ENCODE results near the gene PCSK7. TPM values are rescaled to one million over a fixed set of nuclear protein-coding genes. Genes with fewer than 3 reads are reported as not detected.
A peak's percentile ranks its signal among the peaks of the same experiment; 100 is the strongest.

PCSK7 gene
- total RNA-seq, 2 donors from 2014 or later, result 41.4 to 90.2 TPM

DNA sequence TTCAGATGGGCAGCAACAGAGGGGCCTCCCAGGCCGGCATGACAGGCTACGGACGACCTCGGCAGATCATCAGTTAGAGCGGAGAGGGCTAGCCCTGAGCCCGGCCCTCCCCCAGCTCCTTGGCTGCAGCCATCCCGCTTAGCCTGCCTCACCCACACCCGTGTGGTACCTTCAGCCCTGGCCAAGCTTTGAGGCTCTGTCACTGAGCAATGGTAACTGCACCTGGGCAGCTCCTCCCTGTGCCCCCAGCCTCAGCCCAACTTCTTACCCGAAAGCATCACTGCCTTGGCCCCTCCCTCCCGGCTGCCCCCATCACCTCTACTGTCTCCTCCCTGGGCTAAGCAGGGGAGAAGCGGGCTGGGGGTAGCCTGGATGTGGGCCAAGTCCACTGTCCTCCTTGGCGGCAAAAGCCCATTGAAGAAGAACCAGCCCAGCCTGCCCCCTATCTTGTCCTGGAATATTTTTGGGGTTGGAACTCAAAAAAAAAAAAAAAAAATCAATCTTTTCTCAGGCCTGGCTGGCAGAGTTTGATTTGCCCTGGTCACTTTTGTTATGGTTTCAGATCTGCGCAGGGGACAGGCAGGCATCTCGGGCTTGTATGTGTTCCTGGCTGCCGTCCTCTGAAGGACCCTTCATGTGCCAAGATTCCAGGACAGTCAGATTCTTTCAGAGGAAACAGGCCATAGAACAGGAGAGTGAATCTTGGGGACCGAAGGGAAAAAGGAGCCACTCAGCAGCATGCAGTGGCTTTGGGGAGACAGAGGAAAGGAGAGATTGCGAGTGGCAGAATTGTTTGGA, 27.4 kb downstream of the PCSK7 start:
- ATAC-seq (ENCODE audit: insufficient number of reproducible peaks, low FRiP score, low read depth) (no peak), DNase-seq (ENCODE audit: low spot score) (no peak)
- H3K9me3 ChIP-seq, result no peaks in the 10 kb centered on the region
- peaks cover 50% of the 10 kb centered on the region for H3K36me3 ChIP-seq
- peak overlapping the region; percentile 99 for H3K27ac ChIP-seq
- TF ChIP-seq, protein P1, sequence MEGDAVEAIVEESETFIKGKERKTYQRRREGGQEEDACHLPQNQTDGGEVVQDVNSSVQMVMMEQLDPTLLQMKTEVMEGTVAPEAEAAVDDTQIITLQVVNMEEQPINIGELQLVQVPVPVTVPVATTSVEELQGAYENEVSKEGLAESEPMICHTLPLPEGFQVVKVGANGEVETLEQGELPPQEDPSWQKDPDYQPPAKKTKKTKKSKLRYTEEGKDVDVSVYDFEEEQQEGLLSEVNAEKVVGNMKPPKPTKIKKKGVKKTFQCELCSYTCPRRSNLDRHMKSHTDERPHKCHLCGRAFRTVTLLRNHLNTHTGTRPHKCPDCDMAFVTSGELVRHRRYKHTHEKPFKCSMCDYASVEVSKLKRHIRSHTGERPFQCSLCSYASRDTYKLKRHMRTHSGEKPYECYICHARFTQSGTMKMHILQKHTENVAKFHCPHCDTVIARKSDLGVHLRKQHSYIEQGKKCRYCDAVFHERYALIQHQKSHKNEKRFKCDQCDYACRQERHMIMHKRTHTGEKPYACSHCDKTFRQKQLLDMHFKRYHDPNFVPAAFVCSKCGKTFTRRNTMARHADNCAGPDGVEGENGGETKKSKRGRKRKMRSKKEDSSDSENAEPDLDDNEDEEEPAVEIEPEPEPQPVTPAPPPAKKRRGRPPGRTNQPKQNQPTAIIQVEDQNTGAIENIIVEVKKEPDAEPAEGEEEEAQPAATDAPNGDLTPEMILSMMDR (IDR thresholded peaks at IDR 0.05), result no peak
- peaks cover 5 to 34% of the 10 kb centered on the region in 2 donors for H3K4me1 ChIP-seq (ENCODE audit: control insufficient read depth in 1 of 2, low read depth in 2 of 2)
- H3K4me3 ChIP-seq, result peak overlapping the region; percentile 81
- no peaks in the 10 kb centered on the region for H3K27me3 ChIP-seq (replicated peaks; ENCODE audit: insufficient read depth)

DNA sequence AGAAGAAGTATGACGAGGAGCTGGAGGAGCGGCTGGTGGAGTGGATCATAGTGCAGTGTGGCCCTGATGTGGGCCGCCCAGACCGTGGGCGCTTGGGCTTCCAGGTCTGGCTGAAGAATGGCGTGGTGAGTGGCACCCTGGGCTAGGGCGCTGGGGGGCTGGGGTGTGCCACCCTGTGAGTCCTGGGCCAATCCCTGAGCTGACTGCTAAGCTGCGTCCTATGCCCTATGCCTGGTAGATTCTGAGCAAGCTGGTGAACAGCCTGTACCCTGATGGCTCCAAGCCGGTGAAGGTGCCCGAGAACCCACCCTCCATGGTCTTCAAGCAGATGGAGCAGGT, 28.8 kb downstream of the PCSK7 start:
- no peak for ATAC-seq (ENCODE audit: insufficient number of reproducible peaks, low FRiP score, low read depth)
- Histone ChIP-seq H3K4me3 (peak overlapping the region; percentile 81), H3K27ac (peak overlapping the region; percentile 99), H3K9me3 (no peaks in the 10 kb centered on the region), H3K4me1 (ENCODE audit: control insufficient read depth in 1 of 2, low read depth in 2 of 2) (peaks cover 5 to 40% of the 10 kb centered on the region in 2 donors), H3K27me3 (replicated peaks; ENCODE audit: insufficient read depth) (no peaks in the 10 kb centered on the region), H3K36me3 (peaks cover 50% of the 10 kb centered on the region)
- no peak for DNase-seq (ENCODE audit: low spot score)
- TF ChIP-seq, protein P1 (IDR thresholded peaks at IDR 0.05), result no peak

DNA sequence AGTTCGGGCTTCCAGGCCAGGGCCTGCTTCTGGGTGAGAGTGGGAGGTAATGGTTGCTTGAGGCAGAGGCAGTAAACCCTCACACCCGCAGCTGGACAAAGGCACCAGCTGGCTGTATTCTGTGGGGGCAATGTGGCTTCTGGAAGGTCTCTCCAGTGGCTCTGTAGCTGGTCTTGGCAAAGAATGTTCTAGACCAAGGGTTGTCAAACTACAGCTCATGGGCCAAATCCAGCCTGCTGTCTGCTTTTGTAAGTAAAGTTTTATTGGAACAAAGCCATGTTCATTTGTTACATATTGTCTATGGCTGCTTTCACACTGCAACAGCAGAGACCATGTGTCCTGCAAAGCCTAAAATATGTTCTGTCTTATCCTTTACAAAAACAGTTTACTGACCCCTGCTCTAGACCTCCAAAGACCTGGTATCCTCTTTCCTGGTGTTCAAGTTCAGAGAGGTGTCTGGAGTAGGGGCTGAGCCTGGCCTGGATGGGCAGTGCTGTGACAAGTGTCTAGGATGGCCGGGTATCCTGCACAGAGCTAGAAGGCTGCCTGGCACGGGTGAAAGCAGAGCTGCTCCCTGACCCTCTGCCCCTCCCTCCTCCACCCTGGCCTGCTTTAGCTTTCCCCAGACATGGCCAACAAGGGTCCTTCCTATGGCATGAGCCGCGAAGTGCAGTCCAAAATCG, 29.3 kb downstream of the PCSK7 start:
- Histone ChIP-seq H3K9me3 (no peaks in the 10 kb centered on the region), H3K4me3 (peak overlapping the region; percentile 81), H3K27ac (peak overlapping the region; percentile 99), H3K4me1 (ENCODE audit: control insufficient read depth in 1 of 2, low read depth in 2 of 2) (peaks cover 5 to 45% of the 10 kb centered on the region in 2 donors), H3K36me3 (peaks cover 50% of the 10 kb centered on the region), H3K27me3 (replicated peaks; ENCODE audit: insufficient read depth) (no peaks in the 10 kb centered on the region)
- DNase-seq (ENCODE audit: low spot score), result no peak
- ATAC-seq (ENCODE audit: insufficient number of reproducible peaks, low FRiP score, low read depth), result no peak
- TF ChIP-seq, protein P1 (IDR thresholded peaks at IDR 0.05), result no peak

DNA sequence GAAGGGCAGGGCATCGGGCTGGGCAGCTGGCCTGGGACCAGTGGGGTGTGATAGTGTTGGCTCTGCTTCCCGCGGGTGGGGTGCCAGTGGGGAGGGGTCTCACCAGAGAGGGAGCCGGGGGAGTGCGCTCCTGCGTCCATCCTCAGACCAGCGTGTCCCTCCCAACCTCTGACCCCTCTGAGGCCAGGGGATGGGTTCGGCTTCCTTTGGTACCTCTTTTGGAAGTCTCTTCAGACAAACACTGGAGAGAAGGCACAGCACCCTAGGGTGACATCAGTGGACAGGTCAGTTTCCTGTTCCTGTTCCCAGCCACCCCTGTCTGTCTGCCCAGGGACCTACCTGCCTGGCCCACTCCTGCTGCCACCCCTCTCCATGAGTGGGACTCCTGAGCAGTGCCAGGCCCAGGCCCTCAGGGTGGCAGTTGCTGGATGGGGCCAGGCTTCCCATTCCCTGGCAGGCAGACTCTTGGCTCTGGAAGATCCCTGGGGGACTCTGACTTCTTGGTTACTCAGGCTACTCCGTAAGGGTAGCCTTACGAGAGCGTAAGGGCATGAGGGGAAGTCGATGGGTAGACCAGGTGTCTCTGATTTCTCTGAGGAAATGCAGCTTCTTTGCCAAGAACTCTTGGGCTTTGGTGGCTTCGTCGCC, 30.1 kb downstream of the PCSK7 start:
- H3K4me3 ChIP-seq, result peak overlapping the region; percentile 81
- no peaks in the 10 kb centered on the region for H3K9me3 ChIP-seq
- no peak for ATAC-seq (ENCODE audit: insufficient number of reproducible peaks, low FRiP score, low read depth)
- peaks cover 5 to 49% of the 10 kb centered on the region in 2 donors for H3K4me1 ChIP-seq (ENCODE audit: control insufficient read depth in 1 of 2, low read depth in 2 of 2)
- H3K27ac ChIP-seq, result peak overlapping the region; percentile 99
- peaks cover 50% of the 10 kb centered on the region for H3K36me3 ChIP-seq
- H3K27me3 ChIP-seq (replicated peaks; ENCODE audit: insufficient read depth), result no peaks in the 10 kb centered on the region
- TF ChIP-seq, protein P1 (IDR thresholded peaks at IDR 0.05), result no peak
- DNase-seq (ENCODE audit: low spot score), result no peak

Measured in thoracic aorta (tissue), 2 donors.